ENCODE results near the gene PAQR4. TPM values are rescaled to one million over a fixed set of nuclear protein-coding genes. Genes with fewer than 3 reads are reported as not detected.

The PAQR4 gene
- total and polyA plus RNA-seq, 10 of the 15 experiments (the other 5 are each of a cell fraction or from before 2014, with no cell fraction given), result 0.39 to 31.8 (median 13.5) TPM

- no TSS peak for BruUV-seq (replicated peaks)
- SMC1A ChIA-PET (ENCODE audit: uncharacterized antibody, unreplicated experiment), result interaction anchor here (0.6 kb wide), 1 partner anchor 13 kb away, joined by 3 read pairs; no protein-coding TSS in a partner anchor
- Histone ChIP-seq H3K4me2 (ENCODE audit: control insufficient read depth, insufficient read depth) (no peak overlapping the region), H3K36me3 (ENCODE audit: control insufficient read depth in 2 of 2, insufficient read depth in 2 of 2, low read length in 1 of 2) (no peaks in the 10 kb centered on the region), H3K27ac (ENCODE audit: control insufficient read depth, insufficient read depth) (no peak overlapping the region), H4K20me1 (ENCODE audit: control insufficient read depth, insufficient read depth) (no peaks in the 10 kb centered on the region), H3K4me1 (ENCODE audit: control insufficient read depth, insufficient read depth, low read length) (peaks cover 17% of the 10 kb centered on the region), H3K9me3 (replicated peaks; ENCODE audit: control insufficient read depth, insufficient read depth, low read length) (no peaks in the 10 kb centered on the region), H3K9ac (ENCODE audit: control insufficient read depth, insufficient read depth, low read length) (no peak overlapping the region), H2AFZ (ENCODE audit: control insufficient read depth, low read depth, low read length) (no peak overlapping the region), H3K27me3 (replicated peaks in 1 of 2; ENCODE audit: control insufficient read depth in 2 of 2, insufficient read depth in 2 of 2, low read length in 1 of 2) (peaks cover 0 to 17% of the 10 kb centered on the region in 2 experiments), H3K4me3 (no peak overlapping the region), H3K79me2 (ENCODE audit: control insufficient read depth, insufficient read depth, low read length) (no peaks in the 10 kb centered on the region)
- no peak for ATAC-seq
- TF ChIP-seq ESRRA (IDR thresholded peaks at IDR 0.05; ENCODE audit: low read length), result no peak
- TF ChIP-seq CEBPB (IDR thresholded peaks at IDR 0.05; ENCODE audit: borderline replicate concordance in 1 of 2, low read depth in 2 of 2, low read length in 2 of 2), result no peak
- TF ChIP-seq RAD21 (IDR thresholded peaks at IDR 0.05; ENCODE audit: insufficient read depth, low read depth, low read length), result no peak
- no peak for TF ChIP-seq GATAD2B (conservative IDR thresholded peaks at IDR 0.05; ENCODE audit: low read depth)
- no peak for TF ChIP-seq POU2F2 (IDR thresholded peaks at IDR 0.05; ENCODE audit: borderline replicate concordance, low read depth, low read length)
- TF ChIP-seq NRF1 (conservative IDR thresholded peaks at IDR 0.05; ENCODE audit: low read depth, low read length), result no peak
- no peak for TF ChIP-seq HDAC2 (IDR thresholded peaks at IDR 0.05)
- no peak for TF ChIP-seq FOS (IDR thresholded peaks at IDR 0.05; ENCODE audit: borderline replicate concordance, extremely low read depth, insufficient read length)
- TF ChIP-seq TBL1XR1 (IDR thresholded peaks at IDR 0.05; ENCODE audit: low read depth, low read length), result no peak
- TF ChIP-seq RFX5 (IDR thresholded peaks at IDR 0.05; ENCODE audit: low read depth, low read length), result no peak
- no peak for TF ChIP-seq CHD1 (IDR thresholded peaks at IDR 0.05; ENCODE audit: low read depth, low read length)
- no peak for TF ChIP-seq PAX8 (IDR thresholded peaks at IDR 0.05)
- TF ChIP-seq CREM (IDR thresholded peaks at IDR 0.05; ENCODE audit: low read depth), result no peak
- no peak for TF ChIP-seq EGR1 (IDR thresholded peaks at IDR 0.05; ENCODE audit: borderline replicate concordance in 1 of 2, low read depth in 2 of 2, low read length in 2 of 2)
- TF ChIP-seq SMAD1 (IDR thresholded peaks at IDR 0.05; ENCODE audit: low read depth, partially characterized antibody), result no peak
- no peak for TF ChIP-seq CREB1 (IDR thresholded peaks at IDR 0.05; ENCODE audit: low read depth)
- TF ChIP-seq ZZZ3 (IDR thresholded peaks at IDR 0.05; ENCODE audit: control insufficient read depth, insufficient read length, low read depth), result no peak
- WGBS (ENCODE audit: insufficient coverage, insufficient replicate concordance, low lambda C conversion rate, missing lambda C conversion rate), result 51% methylated on average over 21 of the region's 21 CpGs
- POLR2A ChIA-PET, result interaction anchor here (1.6 kb wide), 1 partner anchor 10 kb away, joined by 5 read pairs; the partner anchor contains the start of gene TNFRSF12A
- CTCF ChIA-PET, result interaction anchor here (11.3 kb wide), 1 partner anchor 17 kb away, joined by 421 read pairs; the partner anchor contains the start of genes CLDN6, HCFC1R1, THOC6 and TNFRSF12A
- no peak for DNase-seq (ENCODE audit: low read depth, low spot score)
- in situ Hi-C loops (cut with MboI), result no loop called here
- FAIRE-seq, result no peak
- intact Hi-C loops (cut with micrococcal nuclease; ENCODE audit: unreplicated experiment), result no loop called here
- RAD21 ChIA-PET (ENCODE audit: unreplicated experiment), result interaction anchor here (1.2 to 2.1 kb wide), 2 partner anchors 11 to 19 kb away, joined by 5 to 7 read pairs; partner anchors contain the start of gene TNFRSF12A
These were observed 40.6 kb downstream of the PAQR4 start for GRCh38 chr16:3009568-3010390.
